K562 treated with DMSO at 1 percent for 12 hours (cell line): ENCODE measurements around the gene CGB1. TPM values are rescaled to one million over a fixed set of nuclear protein-coding genes. Genes with fewer than 3 reads are reported as not detected.

Experiments used
- total RNA-seq: library from RNA; unstranded; fragments of 300-600 nt; gene quantifications from 2 replicates; pipeline ENCODE4 v1.2.3, GENCODE V29; 2022; ENCODE audit not compliant: insufficient read depth

CGB1 gene
- not detected in 2 replicates for total RNA-seq

GRCh38 chr19:49036815-49037214 is at the start of gene CGB1:
CGB1 (minus strand) TSS chr19:49036895; CDS start chr19:49036711, 184 bp downstream.

GRCh38 chr19:49085020-49085867 is 48.5 kb upstream of the CGB1 start, which contains the start of gene SNRNP70:
SNRNP70 (plus strand) TSS chr19:49085451; CDS start chr19:49086415, 964 bp downstream.

GRCh38 chr19:49064768-49065611 is 28.3 kb upstream of the CGB1 start, which contains the start of gene NTF4:
NTF4 (minus strand) TSS chr19:49064818; CDS start chr19:49061997, 2,821 bp downstream.

DNA sequence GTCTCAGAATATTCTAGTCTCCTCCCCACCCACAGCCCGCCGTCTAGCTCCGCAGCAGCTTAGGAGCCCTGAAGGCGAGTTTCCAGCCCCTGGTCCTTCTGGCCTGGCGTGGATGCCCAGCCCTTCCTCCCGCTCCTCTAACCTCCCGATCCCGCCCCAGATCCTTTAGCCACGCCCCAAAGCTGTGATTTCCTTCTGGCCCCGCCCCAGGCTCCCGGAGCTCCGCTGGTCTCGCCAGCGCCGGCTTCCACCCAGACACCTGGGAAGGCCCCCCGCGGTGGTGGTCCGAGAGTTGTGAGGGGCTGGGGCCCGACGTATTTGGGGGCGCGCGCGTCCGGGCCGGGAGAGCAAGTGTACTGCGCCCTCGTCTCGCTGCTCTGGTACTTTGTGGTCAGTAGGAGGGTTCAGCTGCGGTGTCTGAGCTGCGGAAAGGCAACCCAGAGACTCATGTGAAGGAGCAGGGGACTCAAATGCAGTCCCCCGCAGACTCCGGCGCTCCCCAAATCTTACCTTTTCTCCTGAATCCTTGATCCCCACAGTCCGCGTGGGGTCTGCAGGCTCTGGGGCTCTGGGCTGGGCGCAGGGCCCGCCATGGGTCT is 21.0 kb upstream of the CGB1 start, which contains the start of gene CGB7:
TSS of gene CGB7 (minus strand) at position 114 of the 599 bp plus-strand sequence. CDS start 2,374 bp downstream, outside the sequence.

GRCh38 chr19:49049011-49049410 is 12.3 kb upstream of the CGB1 start, which contains the start of gene CGB8:
CGB8 (minus strand) TSS chr19:49049111; CDS start chr19:49048739, 372 bp downstream.

DNA sequence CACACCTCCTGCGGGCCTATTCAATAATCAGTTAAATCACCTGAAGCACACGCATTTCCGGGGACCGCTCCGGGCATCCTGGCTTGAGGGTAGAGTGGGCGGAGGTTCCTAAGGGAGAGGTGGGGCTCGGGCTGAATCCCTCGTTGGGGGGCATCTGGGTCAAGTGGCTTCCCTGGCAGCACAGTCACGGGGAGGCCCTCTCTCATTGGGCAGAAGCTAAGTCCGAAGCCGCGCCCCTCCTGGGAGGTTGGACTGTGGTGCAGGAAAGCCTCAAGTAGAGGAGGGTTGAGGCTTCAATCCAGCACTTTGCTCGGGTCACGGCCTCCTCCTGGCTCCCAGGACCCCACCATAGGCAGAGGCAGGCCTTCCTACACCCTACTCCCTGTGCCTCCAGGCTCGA is 6.9 kb upstream of the CGB1 start, which contains the start of gene CGB5:
TSS of gene CGB5 (plus strand) at position 301 of the 400 bp plus-strand sequence. CDS start 362 bp downstream, outside the sequence.

GRCh38 chr19:49031642-49032301 is 4.9 kb downstream of the CGB1 start, which contains the start of gene CGB2:
CGB2 (plus strand) TSS chr19:49031890; CDS start chr19:49032096, 206 bp downstream.

GRCh38 chr19:49024233-49024632 is 12.5 kb downstream of the CGB1 start, which contains the start of gene CGB3:
CGB3 (minus strand) TSS chr19:49024333; CDS start chr19:49023971, 362 bp downstream.

DNA sequence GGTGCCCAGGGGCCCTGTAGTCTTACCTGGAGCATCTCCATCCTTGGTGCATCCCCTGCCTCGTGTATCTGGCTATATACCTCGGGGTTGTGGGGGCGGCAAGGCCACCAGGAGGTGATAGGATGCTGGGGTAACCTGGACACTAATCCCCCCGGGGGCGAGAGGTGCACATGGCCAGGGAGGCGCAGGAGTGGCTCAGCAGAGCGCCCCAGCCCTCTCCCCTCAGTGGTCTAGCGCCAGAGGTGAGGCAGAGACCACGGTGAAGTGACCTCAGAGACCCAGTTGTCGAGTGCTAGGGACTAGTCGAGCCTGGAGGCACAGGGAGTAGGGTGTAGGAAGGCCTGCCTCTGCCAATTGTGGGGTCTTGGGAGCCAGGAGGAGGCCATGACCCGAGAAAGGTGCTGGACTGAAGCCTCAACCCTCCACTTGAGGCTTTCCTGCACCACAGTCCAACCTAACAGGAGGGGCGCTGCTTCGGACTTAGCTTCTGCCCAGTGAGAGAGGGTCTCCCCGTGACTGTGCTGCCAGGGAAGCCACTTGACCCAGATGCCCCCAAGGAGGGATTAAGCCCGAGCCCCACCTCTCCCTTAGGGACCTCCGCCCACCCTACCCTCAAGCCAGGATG is 19.5 kb downstream of the CGB1 start, which contains the start of gene LHB:
TSS of gene LHB (minus strand) at position 51 of the 625 bp plus-strand sequence. CDS start at position 41, 10 bp downstream.

GRCh38 chr19:48993175-48994034 is 43.3 kb downstream of the CGB1 start, which contains the start of the genes GYS1 and RUVBL2:
GYS1 (minus strand) TSS chr19:48993309; CDS start chr19:48993112, 197 bp downstream.
RUVBL2 (plus strand) TSS chr19:48993887; CDS start chr19:48993912, 25 bp downstream.

Other genes with a start within 250 kb of the CGB1 start
- gene BCAT2, start 225.9 kb downstream of the CGB1 start, total RNA-seq: 67.2 and 83.7 TPM in 2 replicates
- gene HSD17B14, start 200.4 kb downstream of the CGB1 start, total RNA-seq: 0.88 and 0.99 TPM in 2 replicates
- gene PLEKHA4, start 168.3 kb downstream of the CGB1 start, total RNA-seq: 29.6 and 35.9 TPM in 2 replicates
- 73.5 and 96.0 TPM in 2 replicates for gene PPP1R15A, start 164.5 kb downstream of the CGB1 start, total RNA-seq
- gene TULP2, start 138.2 kb downstream of the CGB1 start, total RNA-seq: 0.88 and 1.4 TPM in 2 replicates
- 224 and 349 TPM in 2 replicates for gene NUCB1, start 136.6 kb downstream of the CGB1 start, total RNA-seq
- gene DHDH, start 103.2 kb downstream of the CGB1 start, total RNA-seq: 2.6 and 3.0 TPM in 2 replicates
- gene BAX, start 82.0 kb downstream of the CGB1 start, total RNA-seq: 81.3 and 96.0 TPM in 2 replicates
- gene FTL, start 71.6 kb downstream of the CGB1 start, total RNA-seq: 6,477 and 6,803 TPM in 2 replicates
- 12.2 and 21.6 TPM in 2 replicates for gene GYS1, start 43.6 kb downstream of the CGB1 start, total RNA-seq
- 160 and 193 TPM in 2 replicates for gene RUVBL2, start 43.0 kb downstream of the CGB1 start, total RNA-seq
- gene LHB, start 19.8 kb downstream of the CGB1 start, total RNA-seq: not detected in 2 replicates
- not detected in 2 replicates for gene CGB3, start 12.6 kb downstream of the CGB1 start, total RNA-seq
- not detected in 2 replicates for gene CGB2, start 5.0 kb downstream of the CGB1 start, total RNA-seq
- not detected in 2 replicates for gene CGB5, start 7.0 kb upstream of the CGB1 start, total RNA-seq
- not detected in 2 replicates for gene CGB8, start 12.2 kb upstream of the CGB1 start, total RNA-seq
- gene CGB7, start 20.9 kb upstream of the CGB1 start, total RNA-seq: not detected in 2 replicates
- gene NTF4, start 27.9 kb upstream of the CGB1 start, total RNA-seq: not detected in 2 replicates
- gene KCNA7, start 35.8 kb upstream of the CGB1 start, total RNA-seq: 0.21 TPM in 1 of 2 replicates, not detected in the other
- gene SNRNP70, start 48.6 kb upstream of the CGB1 start, total RNA-seq: 156 and 215 TPM in 2 replicates
- gene LIN7B, start 77.5 kb upstream of the CGB1 start, total RNA-seq: 15.3 and 16.5 TPM in 2 replicates
- gene C19orf73, start 82.2 kb upstream of the CGB1 start, total RNA-seq: 1.5 and 4.2 TPM in 2 replicates
- gene PPFIA3, start 82.6 kb upstream of the CGB1 start, total RNA-seq: 13.6 and 16.2 TPM in 2 replicates
- gene HRC, start 118.5 kb upstream of the CGB1 start, total RNA-seq: 5.4 and 7.7 TPM in 2 replicates
- 14.6 and 21.4 TPM in 2 replicates for gene TRPM4, start 120.9 kb upstream of the CGB1 start, total RNA-seq